SK-N-MC (cell line): ENCODE data around the gene DNER.

ENCODE experiments used
- EZH2 ChIP-seq: fragments of 200-600 bp; sonication (generic); IDR thresholded peaks from one replicate; pipeline ENCODE4 v1.6.1; 2017; ENCODE audit warnings: antibody characterized with exemption
- FOXP2 ChIP-seq: optimal IDR thresholded peaks from 2 replicates; pipeline ENCODE3; 2011; ENCODE audit warnings: mild to moderate bottlenecking, moderate library complexity; ENCODE audit not compliant: insufficient read depth; ENCODE audit errors: extremely low read length, control extremely low read depth
- POLR2AphosphoS5 ChIP-seq: IDR thresholded peaks from 2 replicates; pipeline ENCODE4 v1.6.1; 2012; ENCODE audit warnings: mild to moderate bottlenecking, low read depth, low read length, borderline replicate concordance

- no peak for TF ChIP-seq POLR2AphosphoS5
- TF ChIP-seq EZH2: no peak
- TF ChIP-seq FOXP2: no peak
Observed at GRCh38 chr2:229417916-229418315, 296.4 kb downstream of the DNER start.
